ENCODE data around the gene MAN1A2.

Gene MAN1A2

GRCh38 chr1:117561551-117561950 lies 194.3 kb downstream of the MAN1A2 start:
- no peak for DNase-seq

GRCh38 chr1:117562581-117563491 lies 195.6 kb downstream of the MAN1A2 start:
- peak in 1 of 3 donors; percentile 8 for DNase-seq

- DNase-seq = no peak
These were observed 196.2 kb downstream of the MAN1A2 start for GRCh38 chr1:117563492-117563875.

GRCh38 chr1:117564227-117565075 lies 197.2 kb downstream of the MAN1A2 start:
- peak in 1 of 3 donors; percentile 16 for DNase-seq

- no peak for DNase-seq
These were observed 197.9 kb downstream of the MAN1A2 start for GRCh38 chr1:117565076-117565556.

- DNase-seq = no peak
These were observed 198.7 kb downstream of the MAN1A2 start for GRCh38 chr1:117565745-117566455.

GRCh38 chr1:117566556-117566955 lies 199.3 kb downstream of the MAN1A2 start:
- DNase-seq = no peak

GRCh38 chr1:117567435-117567834 lies 200.2 kb downstream of the MAN1A2 start:
- DNase-seq = no peak

GRCh38 chr1:117567976-117568375 lies 200.7 kb downstream of the MAN1A2 start:
- DNase-seq = no peak

- DNase-seq = no peak
These were observed 201.8 kb downstream of the MAN1A2 start for GRCh38 chr1:117568999-117569398.

GRCh38 chr1:117569856-117570255 lies 202.6 kb downstream of the MAN1A2 start:
- no peak for DNase-seq

- DNase-seq = no peak
These were observed 203.8 kb downstream of the MAN1A2 start for GRCh38 chr1:117570988-117571409.

GRCh38 chr1:117571496-117571895 lies 204.2 kb downstream of the MAN1A2 start:
- DNase-seq = no peak

GRCh38 chr1:117572546-117572945 lies 205.3 kb downstream of the MAN1A2 start:
- DNase-seq = peak; percentile 21 to 62 (median 36)

GRCh38 chr1:117573386-117574023 lies 206.3 kb downstream of the MAN1A2 start:
- DNase-seq = peak; percentile 33 to 45 (median 38)

GRCh38 chr1:117574161-117574835 lies 207.0 kb downstream of the MAN1A2 start:
- no peak for DNase-seq

- DNase-seq = no peak
These were observed 208.5 kb downstream of the MAN1A2 start for GRCh38 chr1:117575586-117576225.

GRCh38 chr1:117576236-117576635 lies 209.0 kb downstream of the MAN1A2 start:
- no peak for DNase-seq

- no peak for DNase-seq
These were observed 210.1 kb downstream of the MAN1A2 start for GRCh38 chr1:117577191-117577885.

GRCh38 chr1:117578466-117578865 lies 211.2 kb downstream of the MAN1A2 start:
- DNase-seq = no peak

Measured in suppressor macrophage treated with lipopolysaccharide for 1 hour (primary cell).